Natural killer cell treated with Interleukin-12 subunit alpha and Interleukin-12 subunit beta and Interleukin-15 and Interleukin-18, amount 100 ng/mL, for 72 hours (primary cell): ENCODE data around the gene TUB. TPM values are rescaled to one million over a fixed set of nuclear protein-coding genes. Genes with fewer than 3 reads are reported as not detected.

Source experiments
- ATAC-seq, 2 donors: fragments of 150-1000 bp; cut with Tn5 transposase in 1 of 2; sonication (Bioruptor Pico), chemical (Tn5 transposase) in 1 of 2; 2 replicates each; pipeline ENCODE4 v1.10.0; 2021
- DNase-seq: peaks from one replicate; pipeline ENCODE4 v3.0.0; 2022; ENCODE audit warnings: low spot score
- H3K27ac Mint-ChIP-seq, 2 donors: 1 replicate in 1 of 2; 2 replicates in 1 of 2; pipeline ENCODE4 v1.8.0; 2022; ENCODE audit warnings: mixed read lengths in 2 of 2, mild to moderate bottlenecking in 1 of 2, moderate library complexity in 1 of 2
- H3K27me3 Mint-ChIP-seq, 2 donors: 1 replicate in 1 of 2; 2 replicates in 1 of 2; pipeline ENCODE4 v1.8.0; 2022; ENCODE audit warnings: mixed read lengths in 2 of 2
- H3K36me3 Mint-ChIP-seq: one replicate; pipeline ENCODE4 v1.8.0; 2022; ENCODE audit warnings: mixed read lengths
- H3K4me1 Mint-ChIP-seq, 2 donors: 1 replicate in 1 of 2; 2 replicates in 1 of 2; pipeline ENCODE4 v1.8.0; 2022; ENCODE audit warnings: low read depth in 2 of 2, mixed read lengths in 2 of 2, mild to moderate bottlenecking in 1 of 2
- H3K4me3 Mint-ChIP-seq: one replicate; pipeline ENCODE4 v1.8.0; 2022; ENCODE audit warnings: mixed read lengths
- H3K9me3 Mint-ChIP-seq: 2 replicates; pipeline ENCODE4 v1.8.0; 2022; ENCODE audit warnings: mixed read lengths
- total RNA-seq, 2 donors: library from RNA; stranded (reverse); gene quantifications; one replicate each; pipeline ENCODE4 v1.2.3, GENCODE V29; 2022

Gene TUB, protein sequence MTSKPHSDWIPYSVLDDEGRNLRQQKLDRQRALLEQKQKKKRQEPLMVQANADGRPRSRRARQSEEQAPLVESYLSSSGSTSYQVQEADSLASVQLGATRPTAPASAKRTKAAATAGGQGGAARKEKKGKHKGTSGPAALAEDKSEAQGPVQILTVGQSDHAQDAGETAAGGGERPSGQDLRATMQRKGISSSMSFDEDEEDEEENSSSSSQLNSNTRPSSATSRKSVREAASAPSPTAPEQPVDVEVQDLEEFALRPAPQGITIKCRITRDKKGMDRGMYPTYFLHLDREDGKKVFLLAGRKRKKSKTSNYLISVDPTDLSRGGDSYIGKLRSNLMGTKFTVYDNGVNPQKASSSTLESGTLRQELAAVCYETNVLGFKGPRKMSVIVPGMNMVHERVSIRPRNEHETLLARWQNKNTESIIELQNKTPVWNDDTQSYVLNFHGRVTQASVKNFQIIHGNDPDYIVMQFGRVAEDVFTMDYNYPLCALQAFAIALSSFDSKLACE
- total RNA-seq: not detected

DNA sequence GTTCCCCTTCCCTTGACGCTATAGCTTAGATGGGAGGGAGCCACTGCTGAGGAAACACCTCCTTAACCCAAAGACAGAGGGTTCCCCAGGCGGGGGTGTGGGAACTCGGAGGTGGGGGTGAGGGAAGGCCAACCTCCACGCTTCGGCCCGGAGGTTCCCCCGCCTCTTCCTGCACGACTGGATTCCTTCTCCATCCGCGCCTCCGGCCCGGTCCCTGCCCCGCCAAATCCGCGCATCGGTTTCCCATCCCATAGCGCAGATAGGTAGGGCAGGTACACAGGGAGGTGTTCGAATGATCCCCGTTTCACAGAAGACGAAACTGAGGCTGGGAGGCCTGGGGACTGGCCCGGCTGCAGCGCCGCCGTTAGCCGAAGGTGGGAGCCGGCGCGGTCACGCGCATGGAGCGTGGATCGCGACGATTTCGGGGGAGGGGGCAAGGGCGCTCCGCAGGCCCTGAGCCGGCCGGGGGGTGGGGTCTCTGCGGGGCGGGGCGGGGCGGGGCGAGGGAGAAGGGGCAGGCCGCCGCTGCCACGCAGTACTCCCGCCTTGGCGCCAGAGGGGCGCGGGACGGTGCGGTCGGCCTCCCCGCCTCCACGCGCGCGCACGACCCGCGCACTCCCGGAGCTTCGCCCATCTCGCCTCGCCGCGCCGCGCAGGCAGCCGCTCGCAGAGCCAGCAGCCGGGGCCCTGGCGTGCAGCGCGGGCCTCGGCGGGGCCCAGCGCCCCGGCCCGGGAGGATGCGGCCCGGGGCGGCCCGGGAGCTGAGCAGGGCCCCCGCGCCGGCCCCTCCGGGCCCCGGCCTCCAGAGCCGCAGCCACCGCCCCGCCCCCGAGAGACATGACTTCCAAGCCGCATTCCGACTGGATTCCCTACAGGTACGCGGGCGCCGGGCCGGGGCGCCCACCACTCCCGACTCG is at the start of gene TUB:
TUB (plus strand) TSS at position 538 of the 917 bp plus-strand sequence; CDS start at position 838, 300 bp downstream.
- Mint-ChIP-seq H3K27ac (no peak within 1 kb of the TSS), H3K9me3 (no peaks in the 10 kb centered on the region), H3K4me1 (no peaks in the 10 kb centered on the region), H3K4me3 (peak within 1 kb of the TSS; percentile 20), H3K27me3 (peaks cover 41 to 44% of the 10 kb centered on the region in 2 donors), H3K36me3 (no peaks in the 10 kb centered on the region)
- no peak for DNase-seq
- ATAC-seq: no peak

DNA sequence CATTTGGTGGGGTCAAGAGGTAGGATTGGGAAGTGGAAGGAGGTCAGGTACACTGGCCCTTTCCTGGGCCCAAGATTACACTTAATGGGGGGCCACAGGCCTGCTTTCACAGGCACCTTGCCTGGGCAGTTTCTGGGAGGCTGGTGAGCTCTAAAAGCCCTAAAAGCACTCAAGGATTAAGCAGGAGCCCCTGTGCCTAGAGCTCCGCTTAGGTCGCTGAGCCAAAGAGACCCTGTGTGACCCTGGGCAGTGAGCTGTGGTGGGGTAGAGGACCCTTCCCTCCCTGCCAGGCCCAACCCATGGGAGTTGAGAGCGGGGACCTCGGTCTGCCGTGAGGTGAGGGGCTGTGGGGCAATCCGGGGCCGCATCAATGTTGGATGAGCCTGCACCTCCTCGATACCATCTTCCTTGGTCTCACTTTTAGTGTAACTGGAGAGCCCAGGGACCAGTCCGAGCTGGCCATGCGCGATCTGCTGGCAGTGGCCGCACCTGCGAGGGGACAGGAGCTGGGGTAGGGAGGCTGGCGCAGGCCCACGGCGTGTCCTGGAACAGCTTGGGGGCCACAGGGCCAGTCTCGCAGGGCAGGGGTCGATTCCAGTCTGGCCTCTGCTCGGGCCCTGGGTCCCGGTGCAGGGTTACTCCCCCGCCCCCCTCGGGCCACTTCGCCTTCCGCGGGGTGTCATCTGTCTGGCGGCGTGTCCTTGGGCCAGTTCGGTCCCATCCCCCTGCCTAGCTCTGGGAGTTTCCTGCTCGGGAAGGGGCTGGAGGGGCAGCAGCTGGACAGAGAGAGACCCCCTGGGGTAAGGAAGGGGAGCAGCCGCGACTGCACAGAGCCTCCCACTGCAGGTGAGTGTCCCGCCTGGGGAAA is 49.5 kb upstream of the TUB start:
- Mint-ChIP-seq H3K36me3 (no peaks in the 10 kb centered on the region), H3K27me3 (peaks cover 21 to 24% of the 10 kb centered on the region in 2 donors), H3K27ac (no peak overlapping the region), H3K4me3 (no peak overlapping the region), H3K4me1 (peaks cover 5 to 9% of the 10 kb centered on the region in 2 donors), H3K9me3 (no peaks in the 10 kb centered on the region)
- DNase-seq (no peak), ATAC-seq (no peak)

DNA sequence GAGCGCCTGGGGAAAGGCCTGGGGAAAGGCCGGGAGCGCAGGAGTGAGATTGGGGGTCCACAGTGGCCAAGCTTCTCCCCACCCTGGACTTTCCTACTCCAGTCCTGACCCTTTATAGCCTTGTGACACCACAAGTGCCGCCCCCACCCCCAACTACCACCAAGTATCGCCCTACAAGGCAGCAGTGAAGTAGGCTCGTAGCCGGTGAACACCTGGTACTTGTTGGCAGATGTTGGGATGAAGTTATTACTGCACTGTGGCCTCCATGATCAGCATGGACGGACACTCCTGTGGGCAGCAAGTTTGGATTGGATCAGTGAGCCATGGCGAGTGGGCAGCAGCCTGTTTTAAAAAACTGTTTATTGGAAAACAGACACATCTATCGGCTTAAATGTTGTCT is 48.9 kb upstream of the TUB start:
- no peak overlapping the region for H3K27ac Mint-ChIP-seq

DNA sequence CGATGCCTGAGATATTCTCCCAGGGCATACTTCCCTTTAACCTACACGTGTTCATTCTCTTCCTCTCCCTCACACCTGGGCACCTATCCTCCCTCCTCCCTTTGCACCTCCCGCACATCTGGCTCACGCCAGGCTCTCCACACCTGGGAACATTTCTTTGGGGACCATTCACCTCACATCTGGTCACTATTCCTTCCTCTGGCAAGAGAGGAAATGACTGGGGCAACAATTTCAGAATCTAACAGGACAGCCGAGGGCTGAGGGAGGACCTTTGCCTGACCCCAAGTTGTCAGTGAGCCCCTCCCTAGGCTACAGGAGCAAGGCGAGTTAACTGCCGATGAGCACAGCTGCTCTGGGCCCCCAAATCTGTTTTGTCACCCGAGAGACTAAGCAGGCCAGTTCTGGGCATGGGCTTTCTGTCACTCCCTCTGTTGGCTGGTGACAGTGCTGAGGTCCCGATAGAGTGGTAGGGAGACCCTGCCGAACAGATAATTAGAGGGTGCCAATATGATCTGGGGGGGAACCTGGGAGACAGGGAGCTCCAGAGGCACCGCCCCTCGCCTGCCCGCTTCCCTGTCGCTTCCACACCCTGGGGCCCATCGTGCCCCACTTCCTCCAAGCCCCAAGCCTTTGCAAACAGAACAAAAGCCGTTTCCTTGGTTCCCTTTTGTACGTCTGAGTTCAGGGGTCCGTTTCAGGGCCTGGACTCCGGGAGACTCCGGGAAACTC is 48.3 kb upstream of the TUB start:
- Mint-ChIP-seq H3K27ac (no peak overlapping the region), H3K36me3 (no peaks in the 10 kb centered on the region), H3K9me3 (no peaks in the 10 kb centered on the region), H3K4me3 (no peak overlapping the region), H3K27me3 (peaks cover 21 to 27% of the 10 kb centered on the region in 2 donors), H3K4me1 (peaks cover 5 to 9% of the 10 kb centered on the region in 2 donors)
- DNase-seq (no peak), ATAC-seq (no peak)

More for the DNA sequence above, 48.9 kb upstream of the TUB start:
- Mint-ChIP-seq H3K36me3 (no peaks in the 10 kb centered on the region), H3K27me3 (peaks cover 21 to 24% of the 10 kb centered on the region in 2 donors), H3K4me1 (peaks cover 5 to 9% of the 10 kb centered on the region in 2 donors), H3K9me3 (no peaks in the 10 kb centered on the region), H3K4me3 (no peak overlapping the region)
- no peak for ATAC-seq
- DNase-seq: no peak

DNA sequence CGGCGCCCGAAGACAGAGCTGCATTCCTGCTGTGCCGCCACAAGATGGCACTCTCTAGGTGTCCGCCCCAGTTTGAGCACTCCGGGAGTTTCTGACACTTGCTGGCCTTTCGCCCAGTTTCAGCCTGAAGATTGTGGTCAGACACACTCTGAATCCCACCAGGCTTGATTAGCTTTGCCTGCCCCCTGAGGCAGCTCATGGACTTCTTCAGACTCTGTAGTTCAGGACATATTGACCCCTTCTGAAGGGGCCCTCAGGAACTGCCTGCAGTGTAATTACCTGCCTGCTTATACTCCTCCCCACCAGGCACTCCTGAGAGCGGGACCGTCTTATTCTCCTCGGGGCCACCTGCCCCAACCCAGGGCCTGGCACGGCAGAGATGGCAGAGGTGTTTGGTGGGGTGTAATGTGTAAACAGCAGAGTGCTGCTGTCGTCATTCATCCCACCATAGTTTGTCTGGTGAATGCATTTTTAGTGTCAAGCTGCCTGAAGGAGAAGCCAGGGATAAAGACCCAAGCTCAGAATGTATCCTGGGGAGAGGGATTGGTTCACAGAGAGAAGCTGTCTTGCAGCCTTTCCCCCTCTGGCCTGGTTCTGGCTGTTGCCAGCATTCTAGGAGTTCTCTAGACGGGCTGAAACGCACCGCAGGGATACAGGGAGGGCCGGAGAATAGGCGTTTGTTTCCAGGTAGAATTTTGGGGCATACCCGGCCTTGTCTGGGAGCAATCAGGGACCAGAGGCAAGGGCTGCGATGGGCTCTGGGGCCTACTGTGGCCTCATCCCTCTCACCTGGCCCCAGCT is 47.5 kb upstream of the TUB start:
- no peaks in the 10 kb centered on the region for H3K9me3 Mint-ChIP-seq
- ATAC-seq (peak; percentile 58 to 74), DNase-seq (no peak)
- no peak overlapping the region for H3K27ac Mint-ChIP-seq
- no peaks in the 10 kb centered on the region for H3K36me3 Mint-ChIP-seq
- H3K4me3 Mint-ChIP-seq: no peak overlapping the region
- H3K27me3 Mint-ChIP-seq: peaks cover 19 to 27% of the 10 kb centered on the region in 2 donors
- peaks cover 5 to 9% of the 10 kb centered on the region in 2 donors for H3K4me1 Mint-ChIP-seq

DNA sequence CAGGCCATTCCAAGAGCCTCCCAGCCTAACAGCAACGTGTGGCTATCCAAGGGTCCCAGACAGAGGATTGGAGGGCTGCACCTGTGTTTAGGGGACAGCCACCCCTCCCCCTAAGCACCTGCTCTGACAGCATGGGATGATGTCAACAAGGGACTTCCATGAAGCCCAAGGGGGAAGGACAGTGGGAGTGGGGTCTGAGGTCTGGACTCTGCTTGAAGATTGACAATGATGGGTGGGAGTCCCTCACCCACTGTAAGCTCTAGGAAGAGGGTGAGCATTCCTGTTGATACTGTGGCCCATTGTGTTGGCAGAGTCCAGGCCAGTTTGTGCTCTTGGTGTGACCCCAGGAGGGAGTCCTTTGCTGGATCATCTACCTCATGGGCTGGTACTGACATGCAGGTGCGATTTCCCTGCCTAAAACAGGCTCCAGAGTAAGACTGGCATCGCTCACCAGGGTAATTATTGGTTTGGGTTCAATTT is 46.9 kb upstream of the TUB start:
- ATAC-seq (no peak), DNase-seq (no peak)
- Mint-ChIP-seq H3K36me3 (no peaks in the 10 kb centered on the region), H3K27me3 (peaks cover 19 to 26% of the 10 kb centered on the region in 2 donors), H3K9me3 (no peaks in the 10 kb centered on the region), H3K27ac (no peak overlapping the region), H3K4me1 (peaks cover 5 to 9% of the 10 kb centered on the region in 2 donors), H3K4me3 (no peak overlapping the region)

DNA sequence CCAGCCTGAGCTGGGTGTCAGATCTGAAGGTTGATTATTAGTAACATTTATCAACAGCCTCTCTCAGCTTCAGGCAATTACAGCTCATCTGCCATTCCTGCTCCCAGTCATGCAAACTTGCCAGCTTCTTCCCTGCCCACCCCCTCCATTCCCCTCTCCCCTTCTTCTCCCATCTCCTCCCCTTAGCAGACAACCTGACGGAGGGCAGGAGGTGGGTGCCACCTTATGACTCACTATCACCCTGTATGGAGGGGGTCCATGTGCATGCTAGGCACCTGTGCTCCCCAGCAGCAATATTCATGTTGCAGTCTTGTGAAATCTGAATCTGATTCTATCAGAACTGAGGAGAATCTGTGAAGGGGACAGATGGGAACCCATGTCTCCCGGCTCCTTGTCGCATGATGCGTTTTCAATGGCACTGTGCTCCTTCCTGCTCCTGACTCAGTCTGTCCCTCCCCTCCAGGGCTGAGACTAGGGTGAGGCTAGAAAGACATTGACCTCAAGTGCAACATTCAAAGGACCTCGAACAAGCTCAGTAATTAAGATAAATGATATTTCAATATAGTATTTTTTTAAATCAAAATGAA is 46.3 kb upstream of the TUB start:
- Mint-ChIP-seq H3K4me3 (no peak overlapping the region), H3K36me3 (no peaks in the 10 kb centered on the region), H3K9me3 (no peaks in the 10 kb centered on the region), H3K27me3 (peaks cover 18 to 26% of the 10 kb centered on the region in 2 donors), H3K4me1 (peaks cover 5 to 9% of the 10 kb centered on the region in 2 donors), H3K27ac (no peak overlapping the region)
- no peak for ATAC-seq
- no peak for DNase-seq

DNA sequence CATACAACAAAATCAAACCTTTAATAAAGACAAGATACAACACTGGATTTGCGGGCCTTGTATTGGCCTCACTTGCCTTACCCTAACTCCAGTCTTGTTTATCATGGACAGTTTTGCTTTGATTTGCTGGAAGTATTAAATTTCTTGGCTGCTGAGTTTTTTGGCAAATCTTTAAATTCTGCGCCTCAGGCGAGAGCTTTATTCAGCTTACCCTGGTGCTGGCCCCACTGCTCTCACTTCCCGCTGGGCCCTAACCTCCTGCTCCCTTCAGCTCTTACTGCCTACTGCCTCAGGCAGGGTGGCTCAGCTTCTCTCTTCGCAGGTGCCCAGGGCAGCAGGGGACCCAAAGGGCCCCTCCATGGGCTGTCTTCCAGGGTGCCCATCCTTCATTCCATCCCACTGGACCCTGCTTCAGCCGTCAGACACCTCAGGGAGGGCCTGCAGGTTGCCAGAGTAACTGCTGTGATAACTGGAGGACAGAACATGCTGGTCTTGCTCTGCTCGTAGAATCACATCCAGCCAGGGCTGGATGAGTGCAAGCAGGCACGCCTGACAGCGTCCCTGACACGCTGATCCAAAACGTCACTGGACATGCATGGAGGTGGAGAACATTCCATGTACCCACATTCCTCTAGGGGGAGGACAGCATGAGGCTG is 45.7 kb upstream of the TUB start:
- Mint-ChIP-seq H3K27ac (no peak overlapping the region), H3K9me3 (no peaks in the 10 kb centered on the region), H3K4me3 (no peak overlapping the region), H3K27me3 (peaks cover 15 to 26% of the 10 kb centered on the region in 2 donors), H3K4me1 (peaks cover 5 to 9% of the 10 kb centered on the region in 2 donors), H3K36me3 (no peaks in the 10 kb centered on the region)
- no peak for DNase-seq
- no peak for ATAC-seq

DNA sequence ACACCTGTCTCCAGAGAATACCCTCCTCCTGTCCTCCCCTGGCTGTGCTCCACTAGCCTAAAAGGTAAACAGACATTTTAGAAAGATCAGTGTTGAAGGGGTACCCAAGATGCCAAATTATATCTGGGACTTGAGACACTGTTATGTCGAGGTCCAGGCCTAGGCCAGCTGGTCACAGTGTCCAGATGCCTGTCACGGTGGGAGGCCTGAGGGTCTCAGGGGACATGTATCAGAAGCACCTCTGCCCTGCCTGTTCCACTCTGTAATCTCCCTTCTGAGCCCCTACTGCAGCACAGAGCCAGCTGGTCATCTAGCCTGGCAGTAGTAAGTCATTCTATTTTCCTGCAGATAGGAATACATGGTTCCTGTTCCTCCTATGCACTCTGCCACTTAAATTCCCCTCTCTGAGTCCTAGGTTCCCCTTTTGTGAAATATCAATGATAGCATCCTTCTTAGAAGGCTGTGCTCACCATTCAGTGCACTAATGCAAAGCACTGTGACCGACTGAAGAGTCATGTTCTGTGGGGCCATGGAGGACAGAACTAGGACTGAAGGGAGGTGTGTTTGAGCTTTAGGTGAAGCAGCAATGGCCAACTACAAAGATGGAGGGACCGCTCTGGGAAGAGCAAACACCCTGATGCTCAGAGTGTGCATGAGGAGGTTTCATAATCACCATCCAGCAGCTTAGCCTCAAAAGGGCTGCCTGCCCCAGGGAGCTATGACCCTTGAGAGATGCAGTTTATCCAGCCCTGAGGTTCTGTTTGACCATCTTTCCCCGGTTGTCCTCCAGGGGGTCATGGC is 44.8 kb upstream of the TUB start:
- ATAC-seq (no peak), DNase-seq (no peak)
- Mint-ChIP-seq H3K4me3 (no peak overlapping the region), H3K27ac (no peak overlapping the region), H3K27me3 (peaks cover 12 to 21% of the 10 kb centered on the region in 2 donors), H3K4me1 (peaks cover 5 to 9% of the 10 kb centered on the region in 2 donors), H3K9me3 (no peaks in the 10 kb centered on the region), H3K36me3 (no peaks in the 10 kb centered on the region)

DNA sequence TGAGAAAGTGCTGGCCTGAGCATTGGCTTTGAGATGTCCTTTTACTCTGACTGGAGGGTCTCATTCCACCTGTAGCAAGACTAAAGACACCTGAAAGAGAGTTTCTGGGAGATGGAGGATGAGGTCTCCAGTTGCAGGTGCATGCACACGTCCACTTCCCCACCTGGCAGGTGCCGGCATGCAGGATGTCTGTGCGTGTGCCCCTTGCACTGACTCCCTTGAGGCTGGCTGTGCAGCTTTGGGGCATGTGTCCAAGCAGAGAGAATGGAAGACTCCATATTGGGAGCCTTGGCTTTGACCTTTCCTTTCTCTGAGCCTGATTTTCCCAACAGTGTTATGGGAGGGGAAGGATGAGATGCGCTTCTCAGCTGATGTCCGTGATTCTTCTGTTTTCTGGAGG is 44.0 kb upstream of the TUB start:
- Mint-ChIP-seq H3K4me3 (no peak overlapping the region), H3K27me3 (peaks cover 19 to 25% of the 10 kb centered on the region in 2 donors)

DNA sequence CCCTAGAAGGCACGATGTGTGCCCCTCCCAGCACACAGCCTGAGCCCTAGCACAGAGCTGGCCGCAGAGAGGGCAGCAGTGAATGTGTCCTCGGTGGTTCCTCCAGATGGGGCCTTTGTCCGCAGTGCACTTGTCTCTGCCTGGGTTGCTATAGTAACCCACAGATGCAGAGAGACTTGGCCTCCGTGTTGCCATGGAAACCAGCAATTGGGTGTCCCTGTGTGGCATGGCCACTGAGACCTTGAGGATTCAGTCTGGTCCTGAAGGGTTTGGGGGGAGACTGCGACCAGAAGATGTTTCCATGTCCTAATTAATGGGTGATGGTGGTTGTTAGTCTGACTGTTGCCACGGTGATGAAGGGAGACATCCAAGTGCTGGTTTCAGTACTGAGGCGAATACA is 42.6 kb upstream of the TUB start:
- Mint-ChIP-seq H3K27ac (no peak overlapping the region), H3K4me3 (no peak overlapping the region), H3K27me3 (peaks cover 11 to 19% of the 10 kb centered on the region in 2 donors), H3K4me1 (peaks cover 0 to under 1% of the 10 kb centered on the region in 2 donors), H3K36me3 (no peaks in the 10 kb centered on the region), H3K9me3 (no peaks in the 10 kb centered on the region)
- DNase-seq: no peak
- ATAC-seq: no peak

More for the DNA sequence above, 44.0 kb upstream of the TUB start:
- Mint-ChIP-seq H3K9me3 (no peaks in the 10 kb centered on the region), H3K27ac (no peak overlapping the region), H3K4me1 (peaks cover 5 to 9% of the 10 kb centered on the region in 2 donors), H3K36me3 (no peaks in the 10 kb centered on the region)
- ATAC-seq (no peak), DNase-seq (no peak)
